ENCODE results near the gene GAREM2.
A peak's percentile ranks its signal among the peaks of the same experiment; 100 is the strongest.

GAREM2 gene

GRCh38 chr2:26169681-26170414 lies 3.0 kb upstream of the GAREM2 start:
- DNase-seq (ENCODE audit: low spot score) = no peak

DNA sequence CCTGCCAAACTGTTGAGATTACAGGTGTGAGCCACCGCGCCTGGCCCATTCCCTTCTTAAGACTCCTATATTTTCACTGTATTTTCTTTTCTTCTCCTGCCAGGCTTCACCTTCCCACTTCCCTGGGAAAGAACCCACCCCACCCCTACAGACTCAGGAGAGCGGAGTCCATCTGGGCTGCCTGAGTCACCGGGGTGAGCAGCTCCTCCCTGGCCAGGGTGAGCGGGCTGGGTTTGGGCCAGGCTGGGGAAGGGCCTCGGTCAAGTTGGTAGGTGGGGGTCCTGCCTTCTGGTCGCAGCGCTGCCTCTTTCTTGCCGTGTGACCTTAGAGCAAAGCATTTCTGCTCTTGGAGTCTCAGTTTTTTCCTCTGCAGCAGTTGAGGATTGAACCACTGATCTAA lies 2.1 kb upstream of the GAREM2 start:
- DNase-seq (ENCODE audit: low spot score) = no peak

DNA sequence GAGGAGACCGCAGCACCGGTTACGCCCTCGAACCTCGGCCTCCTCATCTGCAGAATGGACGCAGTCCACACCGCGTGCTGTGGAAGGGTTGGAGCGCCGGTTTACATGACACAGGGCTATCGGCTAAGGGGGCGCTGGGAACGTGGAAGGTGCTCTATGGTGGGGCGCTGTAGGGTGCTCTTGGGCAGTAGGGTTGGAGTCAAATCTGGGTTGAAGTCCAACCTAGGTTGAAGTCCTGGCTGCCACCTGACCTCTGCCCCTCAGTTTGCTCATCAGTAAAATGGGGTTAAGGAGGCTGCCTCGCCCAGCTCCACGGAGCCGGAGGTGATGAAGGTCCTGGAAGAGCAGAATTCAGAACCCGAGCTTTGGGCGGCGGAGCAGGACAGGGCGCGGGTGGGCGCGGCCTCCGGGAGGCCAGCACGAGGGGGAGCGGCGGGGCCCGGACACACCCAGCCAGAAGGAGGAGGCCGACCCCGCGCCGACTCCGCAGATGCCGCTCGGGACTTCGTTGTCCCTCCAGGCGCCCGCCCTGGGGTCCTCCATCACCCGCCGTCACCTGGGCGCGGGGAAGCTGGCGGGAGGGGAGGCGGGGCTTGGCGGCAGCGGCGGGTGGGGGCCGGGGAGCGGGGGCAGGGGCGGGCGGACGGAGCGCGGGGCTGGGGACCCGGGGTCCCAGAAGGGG lies 558 bp upstream of the GAREM2 start:
- DNase-seq (ENCODE audit: low spot score) = no peak

- no peak for DNase-seq (ENCODE audit: low spot score)
These were observed 1.0 kb downstream of the GAREM2 start for GRCh38 chr2:26173776-26174482.

DNA sequence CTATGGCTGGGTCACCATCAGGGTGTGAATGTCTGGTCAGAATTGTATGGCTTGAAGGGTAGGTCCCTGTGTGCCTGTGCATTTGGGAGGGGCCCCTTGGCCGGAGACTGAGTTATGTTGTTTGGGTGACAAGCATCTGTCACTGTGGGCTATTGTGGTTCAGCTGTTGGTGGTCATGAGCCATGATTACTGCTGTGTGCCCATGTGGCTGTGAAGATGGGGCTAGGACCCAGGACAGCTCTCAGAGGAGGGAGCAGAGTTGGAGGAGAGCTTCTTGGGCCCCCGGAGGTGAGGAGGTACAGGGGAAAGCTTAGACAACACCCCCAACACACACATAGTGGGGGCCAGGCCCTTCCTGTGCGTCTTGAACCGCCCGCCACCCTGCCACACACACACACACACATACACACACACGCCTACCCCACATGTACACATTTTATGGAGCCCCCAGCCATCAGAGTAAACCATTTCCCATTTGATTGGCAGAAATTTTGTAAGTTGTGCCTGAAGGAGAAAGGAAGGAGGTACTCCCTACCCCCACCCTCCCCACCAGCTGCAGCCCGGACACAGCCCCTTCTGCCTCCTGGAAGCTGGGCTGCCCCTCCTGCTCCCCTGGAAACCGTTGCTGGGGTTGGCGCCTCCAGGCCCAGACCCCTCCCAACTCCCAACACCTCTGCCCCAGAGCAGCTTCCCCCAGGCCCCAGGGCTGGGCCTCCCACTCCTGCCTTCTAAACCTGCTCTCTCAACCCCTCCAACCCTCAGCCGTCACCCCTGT lies 2.0 kb downstream of the GAREM2 start:
- no peak for DNase-seq (ENCODE audit: low spot score)

GRCh38 chr2:26175466-26176278 lies 2.8 kb downstream of the GAREM2 start:
- no peak for DNase-seq (ENCODE audit: low spot score)

DNA sequence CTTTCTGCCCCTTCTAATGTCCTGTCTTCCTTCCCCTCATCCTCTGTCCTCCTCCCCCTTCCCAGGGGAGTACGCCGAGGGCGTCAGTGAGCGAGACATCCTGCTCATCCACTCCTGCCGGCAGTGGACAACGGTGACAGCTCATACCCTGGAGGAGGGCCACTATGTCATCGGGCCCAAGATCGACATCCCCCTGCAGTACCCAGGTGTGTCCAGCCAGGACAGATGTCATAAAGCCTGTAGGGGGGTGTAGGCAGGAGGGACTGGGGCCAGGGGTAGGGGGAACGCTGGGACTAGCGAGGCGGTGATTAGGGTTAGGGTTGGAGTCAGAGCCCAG lies 3.4 kb downstream of the GAREM2 start:
- DNase-seq (ENCODE audit: low spot score) = no peak

DNA sequence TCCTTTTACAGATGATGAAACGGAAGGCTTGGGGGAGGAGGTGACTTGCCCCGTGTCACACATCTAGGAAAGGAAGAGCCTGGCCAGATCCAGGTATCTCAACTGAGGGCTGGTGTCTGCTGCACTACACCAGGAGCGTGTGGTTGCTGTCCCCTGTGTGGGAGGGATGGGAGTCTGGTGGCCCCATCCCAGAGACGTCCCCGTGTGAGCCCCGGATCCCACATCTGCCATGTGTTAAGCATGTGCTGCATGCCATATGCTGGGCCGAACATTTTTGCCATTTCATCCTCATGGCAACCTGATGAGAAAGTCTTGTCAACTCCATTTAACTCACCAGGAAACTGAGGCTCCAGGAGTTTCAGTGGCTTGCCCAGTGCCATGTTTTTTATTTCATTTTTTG lies 4.2 kb downstream of the GAREM2 start:
- no peak for DNase-seq (ENCODE audit: low spot score)

DNA sequence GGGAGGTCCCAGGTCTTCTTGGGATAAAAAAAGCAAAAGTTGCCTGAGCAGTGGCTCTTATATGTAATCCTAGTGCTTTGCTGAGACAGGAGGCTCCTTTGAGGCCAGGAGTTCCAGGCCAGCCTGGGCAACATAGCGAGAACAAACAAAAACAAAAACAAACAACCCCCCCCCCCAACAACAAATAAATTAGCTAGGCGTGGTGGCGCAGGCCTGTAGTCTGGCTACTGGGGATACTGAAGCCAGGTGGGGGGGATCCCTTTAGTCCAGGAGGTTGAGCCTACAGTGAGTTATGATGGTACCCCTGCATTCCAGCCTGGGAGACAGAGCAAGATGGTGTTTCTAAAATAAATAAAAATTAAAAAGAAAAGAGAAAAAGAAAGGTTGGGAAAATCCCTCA lies 5.4 kb downstream of the GAREM2 start:
- DNase-seq (ENCODE audit: low spot score) = no peak

GRCh38 chr2:26178746-26179436 lies 6.0 kb downstream of the GAREM2 start:
- peak; percentile 28 for DNase-seq (ENCODE audit: low spot score)

DNA sequence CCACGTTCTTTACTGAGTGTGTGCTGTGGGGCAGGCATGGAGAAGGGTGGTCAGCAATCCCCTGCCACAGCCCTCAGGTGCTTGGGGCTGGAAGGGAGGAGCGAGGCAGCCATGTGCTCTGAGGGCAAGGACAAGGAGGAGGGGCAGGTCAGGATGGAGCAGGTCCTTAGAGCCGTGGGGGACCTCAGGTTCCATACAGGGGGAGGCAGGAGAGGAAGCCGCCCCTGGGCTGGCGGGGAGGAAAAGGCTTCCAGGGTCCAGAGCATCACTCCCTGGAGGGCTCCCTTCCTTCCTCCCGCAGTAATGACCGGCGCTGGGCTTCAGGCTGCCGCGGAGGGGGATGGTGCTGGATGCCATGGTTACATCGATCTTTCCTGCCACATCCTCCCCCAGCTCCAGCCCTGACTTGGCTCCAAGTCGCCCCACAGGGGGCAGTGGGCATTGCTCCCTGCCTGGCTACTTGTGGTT lies 6.6 kb downstream of the GAREM2 start:
- DNase-seq (ENCODE audit: low spot score) = no peak

DNA sequence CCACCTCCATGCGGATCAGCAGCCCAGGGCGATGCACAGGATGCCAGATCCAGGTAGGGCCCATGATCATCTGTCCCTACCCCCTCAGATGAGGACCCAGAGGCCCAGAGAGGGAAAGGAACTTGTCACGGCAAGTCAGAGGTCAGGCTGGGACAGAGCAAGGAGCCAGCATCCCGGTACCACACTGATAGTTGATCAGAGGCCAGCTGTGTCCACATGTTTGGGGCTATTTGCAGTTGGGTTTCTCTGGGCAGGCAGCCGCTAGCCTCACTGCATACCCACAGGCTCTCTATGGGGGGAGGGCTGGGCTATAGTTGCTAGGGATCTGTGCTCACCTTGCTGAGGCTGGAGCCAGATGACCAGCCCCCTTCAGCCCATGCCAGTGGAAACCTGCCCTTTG lies 9.6 kb downstream of the GAREM2 start:
- DNase-seq (ENCODE audit: low spot score) = no peak

- no peak for DNase-seq (ENCODE audit: low spot score)
These were observed 10.2 kb downstream of the GAREM2 start for GRCh38 chr2:26182887-26183630.

DNA sequence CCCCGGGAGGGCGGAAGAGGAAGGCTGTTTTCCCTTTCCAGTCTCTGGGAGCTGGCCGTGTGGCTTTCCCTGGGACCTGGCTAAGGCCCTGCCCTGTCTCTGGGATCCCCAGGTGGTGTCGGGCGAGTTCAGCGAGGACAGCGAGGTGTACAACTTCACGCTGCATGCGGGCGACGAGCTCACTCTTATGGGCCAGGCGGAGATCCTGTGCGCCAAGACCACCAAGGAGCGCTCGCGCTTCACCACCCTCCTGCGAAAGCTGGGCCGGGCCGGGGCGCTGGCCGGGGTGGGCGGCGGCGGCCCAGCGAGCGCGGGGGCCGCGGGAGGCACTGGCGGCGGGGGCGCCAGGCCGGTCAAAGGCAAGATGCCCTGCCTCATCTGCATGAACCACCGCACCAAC lies 11.2 kb downstream of the GAREM2 start:
- no peak for DNase-seq (ENCODE audit: low spot score)

DNA sequence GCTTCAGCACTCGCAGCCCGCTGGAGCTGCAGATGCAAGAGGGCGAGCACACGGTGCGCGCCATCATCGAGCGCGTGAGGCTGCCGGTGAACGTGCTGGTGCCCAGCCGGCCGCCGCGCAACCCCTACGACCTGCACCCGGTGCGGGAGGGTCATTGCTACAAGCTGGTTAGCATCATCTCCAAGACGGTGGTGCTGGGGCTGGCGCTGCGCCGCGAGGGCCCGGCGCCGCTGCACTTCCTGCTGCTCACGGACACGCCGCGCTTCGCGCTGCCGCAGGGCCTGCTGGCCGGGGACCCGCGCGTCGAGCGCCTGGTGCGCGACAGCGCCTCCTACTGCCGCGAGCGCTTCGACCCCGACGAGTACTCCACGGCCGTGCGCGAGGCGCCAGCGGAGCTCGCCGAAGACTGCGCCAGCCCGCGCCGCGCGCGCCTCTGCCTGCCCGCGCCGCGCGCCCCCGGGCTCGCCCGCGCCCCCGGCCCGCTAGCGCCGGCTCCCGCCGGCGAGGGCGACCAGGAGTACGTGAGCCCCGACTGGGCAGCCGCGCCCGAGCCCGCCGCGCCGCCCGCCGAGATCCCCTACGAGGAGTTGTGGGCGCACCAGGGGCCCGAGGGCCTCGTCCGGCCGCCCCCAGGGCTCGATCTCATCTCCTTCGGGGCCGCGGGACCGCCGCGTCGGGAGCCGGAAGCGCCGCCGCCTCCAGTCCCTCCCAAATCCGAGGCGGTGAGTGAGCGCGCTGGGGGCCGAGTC lies 11.8 kb downstream of the GAREM2 start:
- no peak for DNase-seq (ENCODE audit: low spot score)

DNA sequence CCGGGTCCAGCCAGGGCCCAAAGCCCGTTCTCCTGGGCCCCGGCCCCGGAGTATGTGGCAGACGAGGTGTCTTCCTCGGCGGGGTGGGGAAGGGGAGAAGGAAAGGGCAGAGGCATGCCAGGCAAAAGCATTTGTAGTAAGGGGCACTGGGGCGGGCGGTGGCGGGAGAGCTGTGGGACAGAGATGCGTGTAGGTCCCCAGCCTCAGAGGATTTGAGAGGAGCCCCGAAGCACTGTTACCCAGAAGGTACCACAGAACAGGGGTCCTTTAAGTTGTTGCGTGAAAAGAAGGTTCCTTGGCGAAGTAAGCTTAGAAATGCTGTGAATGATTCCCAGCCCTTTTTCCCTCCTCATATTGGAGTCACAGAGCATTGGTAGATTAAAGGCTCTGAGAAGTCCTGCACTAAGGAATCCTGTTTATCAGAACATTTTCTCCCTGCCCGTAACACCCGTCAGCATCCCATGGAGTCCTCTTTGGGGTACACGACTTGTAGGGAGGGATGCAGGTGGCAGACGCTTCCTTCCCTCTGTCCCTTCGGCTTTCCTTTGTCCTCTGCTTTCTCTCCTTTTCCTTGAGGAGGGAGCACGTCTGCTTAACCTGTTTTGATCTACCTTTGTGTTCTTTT lies 12.5 kb downstream of the GAREM2 start:
- no peak for DNase-seq (ENCODE audit: low spot score)

DNA sequence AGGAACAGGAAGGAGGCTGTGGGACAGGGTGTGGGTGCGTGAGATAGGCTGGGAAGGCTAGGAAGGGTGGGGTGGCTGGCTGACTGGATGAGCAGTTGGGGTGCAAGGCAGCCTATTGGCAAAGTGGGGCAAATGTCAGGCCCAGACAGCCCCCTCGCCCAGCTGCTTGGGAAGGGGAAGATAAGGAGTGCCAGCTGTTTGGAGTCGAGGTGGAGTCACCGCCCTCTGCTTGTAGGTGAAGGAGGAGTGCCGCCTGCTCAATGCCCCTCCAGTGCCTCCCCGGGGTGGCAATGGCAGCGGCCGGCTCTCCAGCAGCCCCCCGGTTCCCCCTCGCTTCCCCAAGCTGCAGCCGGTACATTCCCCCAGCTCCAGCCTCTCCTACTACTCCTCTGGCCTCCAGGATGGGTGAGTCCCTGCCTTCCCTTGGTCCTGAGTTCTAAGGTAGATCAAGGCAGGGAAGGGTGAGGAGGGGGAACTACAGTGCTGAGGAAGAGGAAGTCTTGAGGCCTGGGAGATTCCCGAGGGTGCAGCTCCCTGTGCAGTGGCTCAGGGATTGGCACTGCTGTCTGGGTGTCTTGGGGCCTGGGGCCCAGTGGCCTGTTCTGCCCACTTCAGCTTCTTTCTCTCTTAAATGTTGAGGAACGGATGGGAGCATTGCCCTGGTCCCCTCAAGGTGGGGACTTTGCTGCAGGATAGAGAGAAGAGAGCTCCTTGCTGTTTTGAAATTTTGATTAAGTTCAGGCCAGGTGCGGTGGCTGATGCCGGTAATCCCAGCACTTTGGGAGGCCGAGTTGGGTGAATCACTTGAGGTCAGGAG lies 13.3 kb downstream of the GAREM2 start:
- no peak for DNase-seq (ENCODE audit: low spot score)

GRCh38 chr2:26187114-26187513 lies 14.2 kb downstream of the GAREM2 start:
- DNase-seq (ENCODE audit: low spot score) = no peak
